ENCODE measurements around the gene MAD2L1.

The MAD2L1 gene

GRCh38 chr4:120055162-120055561 is 11.5 kb downstream of the MAD2L1 start:
- Histone ChIP-seq H3K14ac (ENCODE audit: low read length) (no peak overlapping the region), H3K36me3 (ENCODE audit: control insufficient read depth in 1 of 2, insufficient read depth in 2 of 2, low read length in 2 of 2) (peaks cover 4 to 5% of the 10 kb centered on the region in 2 experiments), H2BK5ac (ENCODE audit: low read depth, low read length, poor library complexity) (no peak overlapping the region), H4K91ac (ENCODE audit: low read depth, low read length) (no peak overlapping the region), H2BK120ac (ENCODE audit: insufficient read depth, low read length, poor library complexity) (no peak overlapping the region), H3K4me2 (ENCODE audit: low read length) (no peak overlapping the region), H3K79me1 (ENCODE audit: low read length) (no peaks in the 10 kb centered on the region), H3K79me2 (ENCODE audit: control insufficient read depth, insufficient read depth, low read length, poor library complexity) (no peaks in the 10 kb centered on the region), H3K18ac (ENCODE audit: low read length) (no peak overlapping the region), H3K27ac (ENCODE audit: low read depth, low read length) (no peak overlapping the region), H3K9me3 (ENCODE audit: insufficient read depth, low read depth, low read length) (no peaks in the 10 kb centered on the region), H4K8ac (ENCODE audit: low read depth, low read length) (no peak overlapping the region), H3K4me1 (ENCODE audit: control insufficient read depth in 1 of 2, insufficient read depth in 2 of 2, low read length in 2 of 2) (no peaks in the 10 kb centered on the region), H3K4ac (ENCODE audit: low read depth, low read length) (no peak overlapping the region), H3K23ac (ENCODE audit: low read length) (no peak overlapping the region), H3K4me3 (ENCODE audit: low read depth, low read length) (no peak overlapping the region), H2AK5ac (ENCODE audit: low read length) (no peak overlapping the region), H4K12ac (ENCODE audit: low read depth, low read length) (no peak overlapping the region), H2BK12ac (ENCODE audit: low read length) (no peak overlapping the region), H3K27me3 (ENCODE audit: insufficient read depth, low read length) (no peaks in the 10 kb centered on the region), H2AFZ (ENCODE audit: insufficient read depth, low read length, poor library complexity) (no peak overlapping the region), H3K9ac (ENCODE audit: low read length) (no peak overlapping the region)
- no peak for DNase-seq
- no CpG with 5 or more reads among the region's 1 CpG for WGBS (ENCODE audit: extremely low coverage, insufficient coverage, insufficient read length)

- no peak overlapping the region for H3K4ac ChIP-seq (ENCODE audit: low read depth, low read length)
- no peak overlapping the region for H2BK120ac ChIP-seq (ENCODE audit: insufficient read depth, low read length, poor library complexity)
- no peak for DNase-seq
- no peaks in the 10 kb centered on the region for H3K79me2 ChIP-seq (ENCODE audit: control insufficient read depth, insufficient read depth, low read length, poor library complexity)
- H3K14ac ChIP-seq (ENCODE audit: low read length): no peak overlapping the region
- no peaks in the 10 kb centered on the region for H3K27me3 ChIP-seq (ENCODE audit: insufficient read depth, low read length)
- H3K9ac ChIP-seq (ENCODE audit: low read length): no peak overlapping the region
- H3K36me3 ChIP-seq (ENCODE audit: control insufficient read depth in 1 of 2, insufficient read depth in 2 of 2, low read length in 2 of 2): peaks cover 4 to 5% of the 10 kb centered on the region in 2 experiments
- no peak overlapping the region for H2BK12ac ChIP-seq (ENCODE audit: low read length)
- no peaks in the 10 kb centered on the region for H3K4me1 ChIP-seq (ENCODE audit: control insufficient read depth in 1 of 2, insufficient read depth in 2 of 2, low read length in 2 of 2)
- no peak overlapping the region for H3K23ac ChIP-seq (ENCODE audit: low read length)
- H3K4me3 ChIP-seq (ENCODE audit: low read depth, low read length): no peak overlapping the region
- H2AK5ac ChIP-seq (ENCODE audit: low read length): no peak overlapping the region
- no CpG with 5 or more reads among the region's 1 CpG for WGBS (ENCODE audit: extremely low coverage, insufficient coverage, insufficient read length)
- H3K79me1 ChIP-seq (ENCODE audit: low read length): no peaks in the 10 kb centered on the region
- H4K8ac ChIP-seq (ENCODE audit: low read depth, low read length): no peak overlapping the region
- no peak overlapping the region for H2BK5ac ChIP-seq (ENCODE audit: low read depth, low read length, poor library complexity)
- H2AFZ ChIP-seq (ENCODE audit: insufficient read depth, low read length, poor library complexity): no peak overlapping the region
- no peak overlapping the region for H4K91ac ChIP-seq (ENCODE audit: low read depth, low read length)
- no peak overlapping the region for H3K18ac ChIP-seq (ENCODE audit: low read length)
- no peaks in the 10 kb centered on the region for H3K9me3 ChIP-seq (ENCODE audit: insufficient read depth, low read depth, low read length)
- H3K27ac ChIP-seq (ENCODE audit: low read depth, low read length): no peak overlapping the region
- H4K12ac ChIP-seq (ENCODE audit: low read depth, low read length): no peak overlapping the region
- H3K4me2 ChIP-seq (ENCODE audit: low read length): no peak overlapping the region
Observed at GRCh38 chr4:120053911-120054310, 12.7 kb downstream of the MAD2L1 start.

- H3K4me2 ChIP-seq (ENCODE audit: low read length): no peak overlapping the region
- H3K9me3 ChIP-seq (ENCODE audit: insufficient read depth, low read depth, low read length): no peaks in the 10 kb centered on the region
- no peaks in the 10 kb centered on the region for H3K4me1 ChIP-seq (ENCODE audit: control insufficient read depth in 1 of 2, insufficient read depth in 2 of 2, low read length in 2 of 2)
- no peak overlapping the region for H3K9ac ChIP-seq (ENCODE audit: low read length)
- no peak overlapping the region for H2AFZ ChIP-seq (ENCODE audit: insufficient read depth, low read length, poor library complexity)
- H3K23ac ChIP-seq (ENCODE audit: low read length): no peak overlapping the region
- no peak overlapping the region for H3K4me3 ChIP-seq (ENCODE audit: low read depth, low read length)
- H3K79me1 ChIP-seq (ENCODE audit: low read length): no peaks in the 10 kb centered on the region
- no peak overlapping the region for H3K4ac ChIP-seq (ENCODE audit: low read depth, low read length)
- peaks cover 0 to 2% of the 10 kb centered on the region in 2 experiments for H3K36me3 ChIP-seq (ENCODE audit: control insufficient read depth in 1 of 2, insufficient read depth in 2 of 2, low read length in 2 of 2)
- H4K12ac ChIP-seq (ENCODE audit: low read depth, low read length): no peak overlapping the region
- no peak overlapping the region for H3K27ac ChIP-seq (ENCODE audit: low read depth, low read length)
- no peak overlapping the region for H2AK5ac ChIP-seq (ENCODE audit: low read length)
- H2BK5ac ChIP-seq (ENCODE audit: low read depth, low read length, poor library complexity): no peak overlapping the region
- no peak overlapping the region for H3K18ac ChIP-seq (ENCODE audit: low read length)
- no peaks in the 10 kb centered on the region for H3K79me2 ChIP-seq (ENCODE audit: control insufficient read depth, insufficient read depth, low read length, poor library complexity)
- H2BK12ac ChIP-seq (ENCODE audit: low read length): no peak overlapping the region
- no peak overlapping the region for H4K8ac ChIP-seq (ENCODE audit: low read depth, low read length)
- DNase-seq: peak in 1 of 2 donors; percentile 18
- no peaks in the 10 kb centered on the region for H3K27me3 ChIP-seq (ENCODE audit: insufficient read depth, low read length)
- H4K91ac ChIP-seq (ENCODE audit: low read depth, low read length): no peak overlapping the region
- no peak overlapping the region for H2BK120ac ChIP-seq (ENCODE audit: insufficient read depth, low read length, poor library complexity)
- WGBS (ENCODE audit: extremely low coverage, insufficient coverage, insufficient read length): no CpG with 5 or more reads among the region's 4 CpGs
- no peak overlapping the region for H3K14ac ChIP-seq (ENCODE audit: low read length)
Observed at GRCh38 chr4:120052856-120053255, 13.8 kb downstream of the MAD2L1 start.

DNA sequence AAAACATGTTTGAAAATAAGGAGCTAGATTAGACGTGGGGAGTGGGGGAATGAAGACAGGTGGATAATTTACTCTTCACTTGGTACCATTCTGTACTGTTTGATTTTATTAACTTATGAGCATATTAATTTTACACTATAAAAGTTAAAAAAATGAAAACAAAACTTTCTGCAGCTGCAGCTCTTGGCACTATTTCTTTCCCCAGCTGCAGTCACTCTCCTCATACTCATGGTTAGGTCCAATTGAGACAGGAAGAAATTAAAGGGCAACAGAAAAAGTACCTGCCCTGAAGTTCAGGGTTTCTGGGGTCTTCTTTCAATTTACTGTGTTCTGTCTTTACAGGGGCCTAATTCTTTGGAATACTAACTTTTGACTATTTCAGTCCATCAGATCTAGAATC is 15.4 kb downstream of the MAD2L1 start:
- Histone ChIP-seq H2BK120ac (ENCODE audit: insufficient read depth, low read length, poor library complexity) (no peak overlapping the region), H3K27me3 (ENCODE audit: insufficient read depth, low read length) (no peaks in the 10 kb centered on the region), H3K4me2 (ENCODE audit: low read length) (no peak overlapping the region), H3K36me3 (ENCODE audit: control insufficient read depth in 1 of 2, insufficient read depth in 2 of 2, low read length in 2 of 2) (no peaks in the 10 kb centered on the region), H3K4me1 (ENCODE audit: control insufficient read depth in 1 of 2, insufficient read depth in 2 of 2, low read length in 2 of 2) (no peaks in the 10 kb centered on the region), H4K91ac (ENCODE audit: low read depth, low read length) (no peak overlapping the region), H3K9me3 (ENCODE audit: insufficient read depth, low read depth, low read length) (no peaks in the 10 kb centered on the region), H2BK5ac (ENCODE audit: low read depth, low read length, poor library complexity) (no peak overlapping the region), H3K18ac (ENCODE audit: low read length) (no peak overlapping the region), H3K23ac (ENCODE audit: low read length) (no peak overlapping the region), H3K4me3 (ENCODE audit: low read depth, low read length) (no peak overlapping the region), H3K9ac (ENCODE audit: low read length) (no peak overlapping the region), H3K79me1 (ENCODE audit: low read length) (no peaks in the 10 kb centered on the region), H2AFZ (ENCODE audit: insufficient read depth, low read length, poor library complexity) (no peak overlapping the region), H3K14ac (ENCODE audit: low read length) (no peak overlapping the region), H3K4ac (ENCODE audit: low read depth, low read length) (no peak overlapping the region), H2BK12ac (ENCODE audit: low read length) (no peak overlapping the region), H4K8ac (ENCODE audit: low read depth, low read length) (no peak overlapping the region), H2AK5ac (ENCODE audit: low read length) (no peak overlapping the region), H4K12ac (ENCODE audit: low read depth, low read length) (no peak overlapping the region), H3K79me2 (ENCODE audit: control insufficient read depth, insufficient read depth, low read length, poor library complexity) (no peaks in the 10 kb centered on the region), H3K27ac (ENCODE audit: low read depth, low read length) (no peak overlapping the region)
- whole genome bisulfite sequencing (ENCODE audit: extremely low coverage, insufficient coverage, insufficient read length): no CpG with 5 or more reads among the region's 1 CpG
- DNase-seq: no peak
